Mesenchymal stem cell (in vitro differentiated cells and primary cell): ENCODE results near the gene OSBPL2.
A peak's percentile ranks its signal among the peaks of the same experiment; 100 is the strongest.

Experiments used
- DNase-seq: peaks from one replicate; pipeline ENCODE4 v3.0.0-alpha.2; 2013
- H2AFZ ChIP-seq: one replicate; pipeline ENCODE4 v1.6.1; 2013; ENCODE audit warnings: low read depth, mild to moderate bottlenecking, control low read depth, inconsistent platforms, low read length, moderate library complexity
- H2AK5ac ChIP-seq: 2 replicates; pipeline ENCODE4 v1.6.1; 2013; ENCODE audit warnings: low read length, moderate library complexity, mild to moderate bottlenecking, inconsistent platforms; ENCODE audit not compliant: severe bottlenecking
- H2BK120ac ChIP-seq: one replicate; pipeline ENCODE4 v1.6.1; 2013; ENCODE audit warnings: low read depth, mild to moderate bottlenecking, inconsistent platforms, low read length, moderate library complexity
- H2BK12ac ChIP-seq, 2 experiments: one replicate each; pipeline ENCODE4 v1.6.1; 2013; ENCODE audit warnings: inconsistent platforms in 2 of 2, low read length in 2 of 2, mild to moderate bottlenecking in 2 of 2, moderate library complexity in 2 of 2, control low read depth in 1 of 2
- H2BK15ac ChIP-seq: one replicate; pipeline ENCODE4 v1.6.1; 2013; ENCODE audit warnings: mild to moderate bottlenecking, low read depth, inconsistent platforms; ENCODE audit not compliant: poor library complexity, severe bottlenecking
- H2BK5ac ChIP-seq: 2 replicates; pipeline ENCODE4 v1.6.1; 2013; ENCODE audit warnings: low read depth, mild to moderate bottlenecking, low read length, control low read depth, inconsistent platforms; ENCODE audit not compliant: poor library complexity, severe bottlenecking
- H3K14ac ChIP-seq, 2 experiments: one replicate each; pipeline ENCODE4 v1.6.1; 2013; ENCODE audit warnings: inconsistent platforms in 2 of 2, low read length in 2 of 2, control low read depth in 1 of 2, mild to moderate bottlenecking in 1 of 2, moderate library complexity in 1 of 2
- H3K18ac ChIP-seq, 2 experiments: one replicate each; pipeline ENCODE4 v1.6.1; 2013; ENCODE audit warnings: inconsistent platforms in 2 of 2, low read length in 2 of 2, control low read depth in 1 of 2, low read depth in 1 of 2, mild to moderate bottlenecking in 1 of 2
- H3K23ac ChIP-seq, 2 experiments: one replicate each; pipeline ENCODE4 v1.6.1; 2013; ENCODE audit warnings: inconsistent platforms in 2 of 2, low read length in 2 of 2, mild to moderate bottlenecking in 2 of 2, moderate library complexity in 2 of 2, control low read depth in 1 of 2
- H3K27ac ChIP-seq: 2 replicates; pipeline ENCODE4 v1.5.1; 2013; ENCODE audit warnings: mild to moderate bottlenecking, moderate library complexity, low read length, control low read depth, inconsistent platforms; ENCODE audit not compliant: poor library complexity, severe bottlenecking
- H3K27me3 ChIP-seq, 2 experiments: 2 replicates each; pipeline versions ENCODE4 v1.6.1 to v1.7.0; 2013; ENCODE audit warnings: low read length in 2 of 2, mild to moderate bottlenecking in 2 of 2, moderate library complexity in 2 of 2, control low read depth in 1 of 2, inconsistent platforms in 1 of 2; ENCODE audit not compliant: control insufficient read depth in 1 of 2, insufficient read depth in 1 of 2
- H3K36me3 ChIP-seq, 2 experiments: 2 replicates each; pipeline versions ENCODE4 v1.6.1 to v1.7.0; 2013; ENCODE audit warnings: low read length in 2 of 2, control low read depth in 1 of 2, inconsistent platforms in 1 of 2, low read depth in 1 of 2, mild to moderate bottlenecking in 1 of 2; ENCODE audit not compliant: insufficient read depth in 2 of 2, control insufficient read depth in 1 of 2
- H3K4ac ChIP-seq, 2 experiments: one replicate each; pipeline ENCODE4 v1.6.1; 2013; ENCODE audit warnings: inconsistent platforms in 2 of 2, low read length in 2 of 2, mild to moderate bottlenecking in 2 of 2, moderate library complexity in 2 of 2, control low read depth in 1 of 2, low read depth in 1 of 2
- H3K4me1 ChIP-seq: 2 replicates; pipeline ENCODE4 v1.6.1; 2013; ENCODE audit warnings: low read depth, low read length, control low read depth; ENCODE audit not compliant: control insufficient read depth, insufficient read depth
- H3K4me2 ChIP-seq: 2 replicates; pipeline ENCODE4 v1.6.1; 2013; ENCODE audit warnings: low read length, mild to moderate bottlenecking, inconsistent platforms; ENCODE audit not compliant: poor library complexity, severe bottlenecking
- H3K4me3 ChIP-seq, 2 experiments: 2 replicates each; pipeline versions ENCODE4 v1.5.1 to v1.7.0; 2013; ENCODE audit warnings: low read length in 2 of 2, mild to moderate bottlenecking in 2 of 2, control low read depth in 1 of 2, low read depth in 1 of 2; ENCODE audit not compliant: insufficient read depth in 1 of 2
- H3K79me1 ChIP-seq: replicated peaks from 2 replicates; pipeline ENCODE4 v1.6.1; 2013; ENCODE audit warnings: mild to moderate bottlenecking, control low read depth, low read length, inconsistent platforms; ENCODE audit not compliant: poor library complexity, severe bottlenecking
- H3K9ac ChIP-seq: 2 replicates; pipeline ENCODE4 v1.7.0; 2013; ENCODE audit warnings: mild to moderate bottlenecking, low read length, moderate library complexity
- H3K9me3 ChIP-seq: 2 replicates; pipeline ENCODE4 v1.7.0; 2013; ENCODE audit warnings: mild to moderate bottlenecking, low read length; ENCODE audit not compliant: control insufficient read depth
- H4K8ac ChIP-seq: one replicate; pipeline ENCODE4 v1.6.1; 2013; ENCODE audit warnings: inconsistent platforms, mild to moderate bottlenecking, low read length, moderate library complexity
- H4K91ac ChIP-seq: one replicate; pipeline ENCODE4 v1.6.1; 2013; ENCODE audit warnings: mild to moderate bottlenecking, low read length, inconsistent platforms
- WGBS: methylation state at CpG from one replicate; pipeline ENCODE4 v1.1.7; 2013; ENCODE audit warnings: mixed read lengths; 5-methylcytosine and 5-hydroxymethylcytosine counted together

OSBPL2 gene

GRCh38 chr20:62240020-62240685 is 1.8 kb downstream of the OSBPL2 start:
- H4K8ac ChIP-seq: no peak overlapping the region
- no peak overlapping the region for H3K4ac ChIP-seq
- 100% methylated on average over 11 of the region's 13 CpGs for WGBS

DNA sequence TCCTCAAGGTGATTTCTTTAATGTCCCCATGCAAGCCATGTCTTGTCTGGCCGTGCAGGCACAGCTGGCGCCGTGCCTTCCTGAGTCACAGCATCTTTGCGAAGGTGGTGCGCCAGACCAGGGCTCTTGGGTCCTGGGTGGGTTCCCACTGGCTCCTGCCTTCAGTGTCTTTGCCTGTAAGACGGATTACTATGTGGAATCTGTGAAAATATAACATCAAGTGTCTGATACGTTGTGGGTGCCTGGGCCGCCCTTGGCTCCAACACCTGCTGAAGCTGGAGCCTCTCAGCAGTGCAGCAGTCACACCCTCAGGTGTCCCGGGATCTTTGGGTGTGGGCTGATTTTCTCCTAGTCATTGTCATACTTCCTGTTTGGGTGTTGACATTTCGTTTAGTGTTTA is 3.2 kb downstream of the OSBPL2 start:
- Histone ChIP-seq H2BK5ac (no peak overlapping the region), H3K4me2 (no peak overlapping the region), H3K9me3 (no peaks in the 10 kb centered on the region), H3K36me3 (peaks cover 16 to 52% of the 10 kb centered on the region in 2 experiments), H4K8ac (no peak overlapping the region), H2BK12ac (no peak overlapping the region), H2AK5ac (no peak overlapping the region), H3K14ac (no peak overlapping the region), H3K27me3 (peaks cover 1 to 2% of the 10 kb centered on the region in 2 experiments), H2BK120ac (no peak overlapping the region), H3K27ac (no peak overlapping the region), H2BK15ac (no peak overlapping the region), H3K4me1 (peaks cover 18% of the 10 kb centered on the region), H3K4me3 (no peak overlapping the region), H4K91ac (no peak overlapping the region), H2AFZ (no peak overlapping the region), H3K23ac (peak overlapping the region in 1 of 2 experiments; percentile 9), H3K18ac (no peak overlapping the region), H3K4ac (no peak overlapping the region), H3K9ac (no peak overlapping the region), H3K79me1 (peaks cover 27% of the 10 kb centered on the region)
- no peak for DNase-seq
- WGBS: 95% methylated on average over 9 of the region's 10 CpGs

More at GRCh38 chr20:62240020-62240685, 1.8 kb downstream of the OSBPL2 start:
- no peak overlapping the region for H3K23ac ChIP-seq
- no peak overlapping the region for H2BK5ac ChIP-seq
- H3K79me1 ChIP-seq: peaks cover 17% of the 10 kb centered on the region
- H3K27ac ChIP-seq: no peak overlapping the region
- no peak overlapping the region for H2AK5ac ChIP-seq
- no peak overlapping the region for H2BK12ac ChIP-seq
- H3K18ac ChIP-seq: no peak overlapping the region
- no peak overlapping the region for H2AFZ ChIP-seq
- H3K4me1 ChIP-seq: peaks cover 16% of the 10 kb centered on the region
- no peak overlapping the region for H2BK15ac ChIP-seq
- DNase-seq: no peak
- no peak overlapping the region for H3K9ac ChIP-seq
- H3K4me2 ChIP-seq: no peak overlapping the region
- no peaks in the 10 kb centered on the region for H3K9me3 ChIP-seq
- no peak overlapping the region for H2BK120ac ChIP-seq
- peaks cover 7 to 8% of the 10 kb centered on the region in 2 experiments for H3K27me3 ChIP-seq
- no peak overlapping the region for H3K14ac ChIP-seq
- peaks cover 16 to 39% of the 10 kb centered on the region in 2 experiments for H3K36me3 ChIP-seq
- H4K91ac ChIP-seq: no peak overlapping the region
- peak overlapping the region in 1 of 2 experiments; percentile 93 for H3K4me3 ChIP-seq

- Histone ChIP-seq H3K4ac (no peak overlapping the region), H3K79me1 (peaks cover 29% of the 10 kb centered on the region), H2BK12ac (peak overlapping the region in 1 of 2 experiments; percentile 6), H2BK5ac (no peak overlapping the region), H3K23ac (no peak overlapping the region), H4K91ac (no peak overlapping the region), H3K14ac (no peak overlapping the region), H3K4me3 (no peak overlapping the region), H3K4me2 (no peak overlapping the region), H3K9me3 (no peaks in the 10 kb centered on the region), H2AK5ac (no peak overlapping the region), H2BK120ac (no peak overlapping the region), H3K36me3 (peaks cover 16 to 59% of the 10 kb centered on the region in 2 experiments), H3K18ac (no peak overlapping the region), H2AFZ (no peak overlapping the region), H3K27ac (no peak overlapping the region), H3K9ac (no peak overlapping the region), H3K27me3 (no peaks in the 10 kb centered on the region), H4K8ac (no peak overlapping the region), H2BK15ac (no peak overlapping the region), H3K4me1 (peaks cover 23% of the 10 kb centered on the region)
- DNase-seq: peak; percentile 15
- WGBS: 93% methylated on average over 6 of the region's 6 CpGs
Observed at GRCh38 chr20:62242176-62242575, 3.9 kb downstream of the OSBPL2 start.

DNA sequence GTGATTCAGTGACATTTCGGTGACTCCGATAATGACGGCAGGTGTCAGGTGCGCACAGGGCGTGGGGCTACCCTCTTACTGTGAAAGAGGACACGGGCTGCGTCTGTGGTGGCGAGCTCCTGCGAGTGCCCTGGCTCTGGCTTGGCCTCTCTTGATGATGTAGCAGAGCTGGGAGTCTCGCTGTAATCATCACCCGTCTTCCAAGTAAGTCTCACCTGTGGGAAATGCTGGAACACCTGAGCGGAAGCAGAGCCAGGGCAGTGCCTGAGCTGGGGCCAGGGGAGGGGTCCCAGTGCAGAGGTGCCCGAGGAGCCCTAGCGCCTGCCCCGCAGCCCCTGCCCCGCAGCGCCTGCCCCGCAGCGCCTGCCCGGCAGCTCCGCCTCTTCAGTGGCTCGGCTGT is 4.8 kb downstream of the OSBPL2 start:
- H2BK12ac ChIP-seq: no peak overlapping the region
- no peak overlapping the region for H2AFZ ChIP-seq
- WGBS: 92% methylated on average over 22 of the region's 22 CpGs
- no peak overlapping the region for H3K18ac ChIP-seq
- no peak for DNase-seq
- no peaks in the 10 kb centered on the region for H3K27me3 ChIP-seq
- H3K4me1 ChIP-seq: peaks cover 22% of the 10 kb centered on the region
- no peak overlapping the region for H3K4ac ChIP-seq
- H2BK15ac ChIP-seq: no peak overlapping the region
- H3K4me3 ChIP-seq: no peak overlapping the region
- H3K9me3 ChIP-seq: no peaks in the 10 kb centered on the region
- H4K8ac ChIP-seq: no peak overlapping the region
- no peak overlapping the region for H3K4me2 ChIP-seq
- H2BK120ac ChIP-seq: no peak overlapping the region
- H3K9ac ChIP-seq: no peak overlapping the region
- H2AK5ac ChIP-seq: no peak overlapping the region
- H3K23ac ChIP-seq: no peak overlapping the region
- H3K27ac ChIP-seq: no peak overlapping the region
- no peak overlapping the region for H4K91ac ChIP-seq
- H3K79me1 ChIP-seq: peaks cover 32% of the 10 kb centered on the region
- no peak overlapping the region for H2BK5ac ChIP-seq
- no peak overlapping the region for H3K14ac ChIP-seq
- H3K36me3 ChIP-seq: peaks cover 16 to 61% of the 10 kb centered on the region in 2 experiments
